Liver (tissue), 3 donors: Measurements from ENCODE around the gene NHLRC1.

Experiments used
- RXRA ChIP-seq, 2 donors: IDR thresholded peaks; 2 replicates each; pipeline ENCODE4 v1.6.1; 2017 to 2018; ENCODE audit warnings: antibody characterized with exemption in 2 of 2, mild to moderate bottlenecking in 1 of 2
- TF ChIP-seq, protein P1 (sequence below): IDR thresholded peaks from 2 replicates; pipeline ENCODE4 v1.6.1; 2016; ENCODE audit warnings: antibody characterized with exemption, mild to moderate bottlenecking
- TF ChIP-seq, protein P2 (sequence below): fragments of 150-350 bp; IDR thresholded peaks from 2 replicates; pipeline ENCODE4 v1.5.1; 2017; ENCODE audit warnings: improper control_type of control experiment, low read depth, low read length; ENCODE audit not compliant: missing input control
- TF ChIP-seq, protein P3 (sequence below): IDR thresholded peaks from 2 replicates; pipeline ENCODE4 v1.6.1; 2016; ENCODE audit warnings: antibody characterized with exemption
- donor health status: healthy.
- donor health status: healthy.

DNA sequence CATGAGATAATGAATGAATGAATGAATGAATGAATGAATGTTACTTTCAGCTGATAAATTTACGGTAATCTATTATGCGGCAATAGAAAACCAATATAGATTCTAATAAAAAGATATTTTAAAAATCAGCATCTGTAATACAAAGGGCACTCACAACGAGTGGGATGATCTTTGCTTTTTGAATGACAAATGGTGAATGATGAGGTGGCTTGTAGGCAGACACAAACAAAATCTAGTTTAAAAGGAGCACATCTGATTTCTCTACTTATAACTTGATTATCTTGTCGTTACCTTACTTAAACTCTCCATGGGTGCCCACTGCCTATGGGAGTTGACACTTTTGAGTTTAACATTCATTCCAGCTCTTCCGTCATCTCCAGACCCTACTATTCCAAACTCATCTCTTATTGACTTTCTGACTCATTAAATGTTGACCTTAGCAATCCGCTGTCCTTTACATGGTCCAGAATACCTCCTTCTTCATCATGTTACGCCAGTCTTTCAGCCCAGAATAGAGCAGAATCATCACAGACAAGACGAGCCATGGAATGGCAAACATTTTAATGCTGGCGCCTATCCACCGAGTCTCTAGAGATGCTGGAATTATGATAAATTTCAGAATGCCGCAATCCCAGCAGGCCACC lies 41.3 kb downstream of the NHLRC1 start:
- TF ChIP-seq, protein P1, sequence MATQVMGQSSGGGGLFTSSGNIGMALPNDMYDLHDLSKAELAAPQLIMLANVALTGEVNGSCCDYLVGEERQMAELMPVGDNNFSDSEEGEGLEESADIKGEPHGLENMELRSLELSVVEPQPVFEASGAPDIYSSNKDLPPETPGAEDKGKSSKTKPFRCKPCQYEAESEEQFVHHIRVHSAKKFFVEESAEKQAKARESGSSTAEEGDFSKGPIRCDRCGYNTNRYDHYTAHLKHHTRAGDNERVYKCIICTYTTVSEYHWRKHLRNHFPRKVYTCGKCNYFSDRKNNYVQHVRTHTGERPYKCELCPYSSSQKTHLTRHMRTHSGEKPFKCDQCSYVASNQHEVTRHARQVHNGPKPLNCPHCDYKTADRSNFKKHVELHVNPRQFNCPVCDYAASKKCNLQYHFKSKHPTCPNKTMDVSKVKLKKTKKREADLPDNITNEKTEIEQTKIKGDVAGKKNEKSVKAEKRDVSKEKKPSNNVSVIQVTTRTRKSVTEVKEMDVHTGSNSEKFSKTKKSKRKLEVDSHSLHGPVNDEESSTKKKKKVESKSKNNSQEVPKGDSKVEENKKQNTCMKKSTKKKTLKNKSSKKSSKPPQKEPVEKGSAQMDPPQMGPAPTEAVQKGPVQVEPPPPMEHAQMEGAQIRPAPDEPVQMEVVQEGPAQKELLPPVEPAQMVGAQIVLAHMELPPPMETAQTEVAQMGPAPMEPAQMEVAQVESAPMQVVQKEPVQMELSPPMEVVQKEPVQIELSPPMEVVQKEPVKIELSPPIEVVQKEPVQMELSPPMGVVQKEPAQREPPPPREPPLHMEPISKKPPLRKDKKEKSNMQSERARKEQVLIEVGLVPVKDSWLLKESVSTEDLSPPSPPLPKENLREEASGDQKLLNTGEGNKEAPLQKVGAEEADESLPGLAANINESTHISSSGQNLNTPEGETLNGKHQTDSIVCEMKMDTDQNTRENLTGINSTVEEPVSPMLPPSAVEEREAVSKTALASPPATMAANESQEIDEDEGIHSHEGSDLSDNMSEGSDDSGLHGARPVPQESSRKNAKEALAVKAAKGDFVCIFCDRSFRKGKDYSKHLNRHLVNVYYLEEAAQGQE: no peak
- TF ChIP-seq, protein P2, sequence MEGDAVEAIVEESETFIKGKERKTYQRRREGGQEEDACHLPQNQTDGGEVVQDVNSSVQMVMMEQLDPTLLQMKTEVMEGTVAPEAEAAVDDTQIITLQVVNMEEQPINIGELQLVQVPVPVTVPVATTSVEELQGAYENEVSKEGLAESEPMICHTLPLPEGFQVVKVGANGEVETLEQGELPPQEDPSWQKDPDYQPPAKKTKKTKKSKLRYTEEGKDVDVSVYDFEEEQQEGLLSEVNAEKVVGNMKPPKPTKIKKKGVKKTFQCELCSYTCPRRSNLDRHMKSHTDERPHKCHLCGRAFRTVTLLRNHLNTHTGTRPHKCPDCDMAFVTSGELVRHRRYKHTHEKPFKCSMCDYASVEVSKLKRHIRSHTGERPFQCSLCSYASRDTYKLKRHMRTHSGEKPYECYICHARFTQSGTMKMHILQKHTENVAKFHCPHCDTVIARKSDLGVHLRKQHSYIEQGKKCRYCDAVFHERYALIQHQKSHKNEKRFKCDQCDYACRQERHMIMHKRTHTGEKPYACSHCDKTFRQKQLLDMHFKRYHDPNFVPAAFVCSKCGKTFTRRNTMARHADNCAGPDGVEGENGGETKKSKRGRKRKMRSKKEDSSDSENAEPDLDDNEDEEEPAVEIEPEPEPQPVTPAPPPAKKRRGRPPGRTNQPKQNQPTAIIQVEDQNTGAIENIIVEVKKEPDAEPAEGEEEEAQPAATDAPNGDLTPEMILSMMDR: no peak
- TF ChIP-seq, protein P3, sequence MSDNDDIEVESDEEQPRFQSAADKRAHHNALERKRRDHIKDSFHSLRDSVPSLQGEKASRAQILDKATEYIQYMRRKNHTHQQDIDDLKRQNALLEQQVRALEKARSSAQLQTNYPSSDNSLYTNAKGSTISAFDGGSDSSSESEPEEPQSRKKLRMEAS: no peak
- no peak for TF ChIP-seq RXRA (IDR thresholded peaks at IDR 0.05)
